GM18520 (cell line): ENCODE measurements around the gene ZNF697.

Source experiments
- ATAC-seq: cut with Tn5 transposase; IDR thresholded peaks from one replicate; pipeline ENCODE4 v1.9.1; 2021; ENCODE audit not compliant: unreplicated experiment

Gene ZNF697

GRCh38 chr1:119664067-119664466 lies 16.0 kb upstream of the ZNF697 start:
- no peak for ATAC-seq

GRCh38 chr1:119662034-119662437 lies 14.0 kb upstream of the ZNF697 start:
- peak; percentile 41 for ATAC-seq

- peak; percentile 37 for ATAC-seq
Measured at GRCh38 chr1:119660253-119661083, 12.4 kb upstream of the ZNF697 start.

GRCh38 chr1:119659628-119660027 lies 11.6 kb upstream of the ZNF697 start:
- ATAC-seq: no peak

- peak; percentile 57 for ATAC-seq
Measured at GRCh38 chr1:119656410-119656955, 8.4 kb upstream of the ZNF697 start.

GRCh38 chr1:119655154-119655553 lies 7.1 kb upstream of the ZNF697 start:
- no peak for ATAC-seq

GRCh38 chr1:119653839-119654170 lies 5.7 kb upstream of the ZNF697 start:
- ATAC-seq: no peak

GRCh38 chr1:119653135-119653838 lies 5.2 kb upstream of the ZNF697 start:
- no peak for ATAC-seq

- ATAC-seq: no peak
Measured at GRCh38 chr1:119652587-119652986, 4.5 kb upstream of the ZNF697 start.

GRCh38 chr1:119651641-119652040 lies 3.6 kb upstream of the ZNF697 start:
- ATAC-seq: no peak

- no peak for ATAC-seq
Measured at GRCh38 chr1:119651133-119651532, 3.1 kb upstream of the ZNF697 start.

- no peak for ATAC-seq
Measured at GRCh38 chr1:119648620-119649004, 546 bp upstream of the ZNF697 start.

- no peak for ATAC-seq
Measured at GRCh38 chr1:119647228-119647733, 785 bp downstream of the ZNF697 start.

- ATAC-seq: no peak
Measured at GRCh38 chr1:119646521-119647227, 1.4 kb downstream of the ZNF697 start.

GRCh38 chr1:119639109-119639508 lies 9.0 kb downstream of the ZNF697 start:
- no peak for ATAC-seq

GRCh38 chr1:119637710-119638109 lies 10.4 kb downstream of the ZNF697 start:
- ATAC-seq: no peak

- ATAC-seq: no peak
Measured at GRCh38 chr1:119636491-119637089, 11.5 kb downstream of the ZNF697 start.

GRCh38 chr1:119635811-119636390 lies 12.2 kb downstream of the ZNF697 start:
- ATAC-seq: no peak

- no peak for ATAC-seq
Measured at GRCh38 chr1:119634016-119634415, 14.1 kb downstream of the ZNF697 start.

- no peak for ATAC-seq
Measured at GRCh38 chr1:119633575-119633974, 14.5 kb downstream of the ZNF697 start.

- ATAC-seq: no peak
Measured at GRCh38 chr1:119632841-119633240, 15.2 kb downstream of the ZNF697 start.
